Body of pancreas (tissue), 4 donors: ENCODE data around the gene MGAT4D. TPM values are rescaled to one million over a fixed set of nuclear protein-coding genes. Genes with fewer than 3 reads are reported as not detected.
"Not testable (repeated sequence)": the region's sequence is repeated elsewhere in the genome, so short reads cannot be mapped to it uniquely, and the experiment has no call there.

Experiments used
- ATAC-seq: fragments of 150-250 bp; one replicate; pipeline ENCODE4 v1.9.1; 2016
- DNase-seq, 4 donors: peaks; one replicate each; pipeline ENCODE4 v3.0.0-alpha.2; 2019
- H3K27ac ChIP-seq, 4 donors: fragments of 200-600 bp; sonication (generic); 1 replicate in 3 of 4; 2 replicates in 1 of 4; pipeline versions ENCODE4 v1.5.1 to v1.6.1; 2016 to 2019; ENCODE audit warnings: mild to moderate bottlenecking in 1 of 4, mixed read lengths in 1 of 4, moderate library complexity in 1 of 4
- H3K27me3 ChIP-seq, 2 donors: fragments of 200-600 bp; sonication (generic); one replicate each; pipeline ENCODE4 v1.6.0; 2016; ENCODE audit warnings: mild to moderate bottlenecking in 1 of 2
- H3K36me3 ChIP-seq, 2 donors: fragments of 200-600 bp; sonication (generic); replicated peaks in 1 of 2; 2 replicates each; pipeline ENCODE4 v1.5.1; 2016; ENCODE audit warnings: low read depth in 2 of 2; ENCODE audit not compliant: insufficient read depth in 1 of 2
- H3K4me1 ChIP-seq: fragments of 200-600 bp; sonication (generic); one replicate; pipeline ENCODE4 v1.6.0; 2016
- H3K4me3 ChIP-seq, 2 donors: fragments of 200-600 bp; sonication (generic); 1 replicate in 1 of 2; 2 replicates in 1 of 2; pipeline ENCODE4 v1.5.1; 2016 to 2019
- H3K9me3 ChIP-seq, 3 donors: fragments of 200-600 bp; sonication (generic); 1 replicate in 2 of 3; 2 replicates in 1 of 3; pipeline ENCODE4 v1.5.1; 2016
- CTCF ChIP-seq, 7 experiments: fragments of 450-650 bp in 4 of 7; fragments of 200-600 bp in 3 of 7; sonication (generic) in 3 of 7; IDR thresholded peaks; one replicate each; pipeline ENCODE4 v1.5.1; 2016 to 2019; ENCODE audit warnings: antibody characterized with exemption in 7 of 7
- POLR2A ChIP-seq, 3 donors: fragments of 450-650 bp; IDR thresholded peaks; one replicate each; pipeline ENCODE4 v1.6.1; 2016; ENCODE audit warnings: antibody characterized with exemption in 3 of 3, mild to moderate bottlenecking in 2 of 3
- WGBS, 2 donors: methylation state at CpG; one replicate each; pipeline ENCODE4 v1.1.5; 2017; 5-methylcytosine and 5-hydroxymethylcytosine counted together
- intact Hi-C: fragments of 100-400 bp; cut with DNase I; formaldehyde crosslinking; loops from one replicate; pipeline ENCODE4 v1.15.1; 2023
- total RNA-seq, 2 donors: library from RNA; depleted of rRNA; stranded (reverse); fragments of >200 nt; gene quantifications; one replicate each; pipeline ENCODE4 v1.1.0, GENCODE V29; 2016

Gene MGAT4D
- total RNA-seq, 2 donors from 2014 or later = not detected

GRCh38 chr4:140450352-140450751 lies 47.7 kb downstream of the MGAT4D start:
- Histone ChIP-seq H3K9me3 (no peaks in the 10 kb centered on the region), H3K27ac (no peak overlapping the region), H3K27me3 (peaks cover 0 to 3% of the 10 kb centered on the region in 2 donors), H3K4me1 (no peaks in the 10 kb centered on the region), H3K4me3 (no peak overlapping the region), H3K36me3 (no peaks in the 10 kb centered on the region)
- intact Hi-C loops = no loop called here
- 57 to 68% methylated on average over 3 of the region's 3 CpGs for WGBS, 2 donors
- ATAC-seq (no peak), DNase-seq (no peak)
- TF ChIP-seq POLR2A (IDR thresholded peaks at IDR 0.05) (no peak), CTCF (IDR thresholded peaks at IDR 0.05) (no peak)

- no peak overlapping the region for H3K27ac ChIP-seq
- H3K4me1 ChIP-seq = no peaks in the 10 kb centered on the region
- no peaks in the 10 kb centered on the region for H3K9me3 ChIP-seq
- H3K27me3 ChIP-seq = peaks cover 0 to 3% of the 10 kb centered on the region in 2 donors
- no peak for ATAC-seq
- intact Hi-C loops = no loop called here
- DNase-seq = no peak
- WGBS, 2 donors = 20 to 33% methylated on average over 2 of the region's 2 CpGs
- no peaks in the 10 kb centered on the region for H3K36me3 ChIP-seq
- TF ChIP-seq POLR2A (IDR thresholded peaks at IDR 0.05) (no peak), CTCF (IDR thresholded peaks at IDR 0.05) (no peak)
- no peak overlapping the region for H3K4me3 ChIP-seq
Observed at GRCh38 chr4:140448830-140449229, 49.3 kb downstream of the MGAT4D start.

- WGBS, 2 donors = 36 to 59% methylated on average over 3 of the region's 3 CpGs
- no peaks in the 10 kb centered on the region for H3K4me1 ChIP-seq
- no peaks in the 10 kb centered on the region for H3K9me3 ChIP-seq
- no peak overlapping the region for H3K27ac ChIP-seq
- TF ChIP-seq CTCF (IDR thresholded peaks at IDR 0.05) (no peak), POLR2A (IDR thresholded peaks at IDR 0.05) (no peak)
- no peak overlapping the region for H3K4me3 ChIP-seq
- intact Hi-C loops = no loop called here
- no peaks in the 10 kb centered on the region for H3K36me3 ChIP-seq
- peaks cover 0 to 3% of the 10 kb centered on the region in 2 donors for H3K27me3 ChIP-seq
- DNase-seq (no peak), ATAC-seq (no peak)
Observed at GRCh38 chr4:140448162-140448561, 49.9 kb downstream of the MGAT4D start.

- intact Hi-C loops, H3K36me3 ChIP-seq, DNase-seq, H3K27ac ChIP-seq, H3K4me3 ChIP-seq, H3K4me1 ChIP-seq, H3K27me3 ChIP-seq, ATAC-seq, H3K9me3 ChIP-seq: not testable (repeated sequence)
- WGBS, 2 donors = 78 to 86% methylated on average over 4 of the region's 4 CpGs
Observed at GRCh38 chr4:140444347-140444746, 53.7 kb downstream of the MGAT4D start.

- H3K27me3 ChIP-seq = no peaks in the 10 kb centered on the region
- TF ChIP-seq CTCF (IDR thresholded peaks at IDR 0.05) (no peak), POLR2A (IDR thresholded peaks at IDR 0.05) (no peak)
Observed at GRCh38 chr4:140439644-140440142, 58.4 kb downstream of the MGAT4D start.

More at GRCh38 chr4:140439644-140440142, 58.4 kb downstream of the MGAT4D start:
- Histone ChIP-seq H3K9me3 (no peaks in the 10 kb centered on the region), H3K4me3 (no peak overlapping the region), H3K4me1 (no peaks in the 10 kb centered on the region), H3K27ac (no peak overlapping the region), H3K36me3 (no peaks in the 10 kb centered on the region)
- DNase-seq (no peak), ATAC-seq (no peak)
- intact Hi-C loops = no loop called here
